Skeletal muscle tissue (tissue), 4 donors: ENCODE data around the gene PKD1L1. TPM values are rescaled to one million over a fixed set of nuclear protein-coding genes. Genes with fewer than 3 reads are reported as not detected.
A peak's percentile ranks its signal among the peaks of the same experiment; 100 is the strongest.

ENCODE experiments used
- H3K27ac ChIP-seq: one replicate; pipeline ENCODE4 v1.7.0; 2013; ENCODE audit warnings: mild to moderate bottlenecking, low read depth, low read length, inconsistent platforms
- H3K27me3 ChIP-seq, 3 donors: one replicate each; pipeline ENCODE4 v1.7.0; 2013; ENCODE audit warnings: low read length in 3 of 3; ENCODE audit not compliant: control insufficient read depth in 3 of 3, insufficient read depth in 3 of 3
- H3K36me3 ChIP-seq, 3 donors: one replicate each; pipeline ENCODE4 v1.7.0; 2013; ENCODE audit warnings: low read length in 3 of 3; ENCODE audit not compliant: control insufficient read depth in 3 of 3, insufficient read depth in 3 of 3
- H3K4me1 ChIP-seq, 3 donors: one replicate each; pipeline ENCODE4 v1.7.0; 2013; ENCODE audit warnings: low read length in 3 of 3, mild to moderate bottlenecking in 3 of 3; ENCODE audit not compliant: control insufficient read depth in 3 of 3, insufficient read depth in 3 of 3
- H3K4me3 ChIP-seq, 3 donors: one replicate each; pipeline ENCODE4 v1.7.0; 2013; ENCODE audit warnings: low read length in 3 of 3
- H3K9ac ChIP-seq, 3 donors: one replicate each; pipeline ENCODE4 v1.7.0; 2013; ENCODE audit warnings: low read length in 3 of 3, mild to moderate bottlenecking in 3 of 3, moderate library complexity in 2 of 3, low read depth in 1 of 3
- H3K9me3 ChIP-seq, 3 donors: one replicate each; pipeline ENCODE4 v1.7.0; 2013; ENCODE audit warnings: low read length in 3 of 3; ENCODE audit not compliant: control insufficient read depth in 3 of 3
- total RNA-seq: library from RNA; depleted of rRNA; stranded (reverse); fragments of >200 nt; gene quantifications from one replicate; pipeline ENCODE4 v1.2.3, GENCODE V29; 2014
- donor health status: Osteomylitis.

The PKD1L1 gene
- total RNA-seq, 1 donor from 2014 or later, result 0.52 TPM

DNA sequence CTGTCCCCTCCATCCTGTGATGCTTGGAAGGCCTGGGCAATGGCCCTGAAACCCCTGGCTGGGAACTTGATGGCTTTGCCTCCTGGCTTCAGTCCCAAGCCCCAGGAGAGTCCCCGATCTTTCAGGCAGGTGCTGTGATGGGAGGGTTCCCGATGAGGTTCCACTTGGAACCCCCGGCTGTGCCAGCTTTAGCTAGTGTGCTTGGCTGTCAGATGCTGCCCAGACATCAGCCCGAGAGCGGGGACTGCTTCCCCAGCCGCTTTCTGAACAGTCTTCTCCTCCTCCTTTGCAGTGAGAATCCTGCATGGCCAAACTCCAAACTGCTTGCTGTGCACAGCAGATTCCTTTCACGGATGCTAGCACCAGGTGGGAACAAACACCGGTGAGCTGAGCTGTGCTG is 58.1 kb downstream of the PKD1L1 start:
- peaks cover 0 to 3% (median 0%) of the 10 kb centered on the region in 3 donors for H3K36me3 ChIP-seq
- H3K27ac ChIP-seq, result no peak overlapping the region
- no peaks in the 10 kb centered on the region for H3K27me3 ChIP-seq
- no peak overlapping the region for H3K9ac ChIP-seq
- H3K9me3 ChIP-seq, result no peaks in the 10 kb centered on the region
- H3K4me1 ChIP-seq, result peaks cover 5 to 14% (median 11%) of the 10 kb centered on the region in 3 donors
- H3K4me3 ChIP-seq, result no peak overlapping the region

- no peak overlapping the region for H3K9ac ChIP-seq
- H3K27me3 ChIP-seq, result no peaks in the 10 kb centered on the region
These were observed 58.5 kb downstream of the PKD1L1 start for GRCh38 chr7:47889723-47890122.

GRCh38 chr7:47888371-47889265 is 59.6 kb downstream of the PKD1L1 start:
- Histone ChIP-seq H3K27me3 (no peaks in the 10 kb centered on the region), H3K4me1 (peaks cover 14 to 28% (median 19%) of the 10 kb centered on the region in 3 donors)

More at GRCh38 chr7:47889723-47890122, 58.5 kb downstream of the PKD1L1 start:
- peaks cover 0 to 3% (median 0%) of the 10 kb centered on the region in 3 donors for H3K36me3 ChIP-seq
- H3K4me3 ChIP-seq, result no peak overlapping the region
- no peaks in the 10 kb centered on the region for H3K9me3 ChIP-seq
- no peak overlapping the region for H3K27ac ChIP-seq
- H3K4me1 ChIP-seq, result peaks cover 9 to 18% (median 13%) of the 10 kb centered on the region in 3 donors

DNA sequence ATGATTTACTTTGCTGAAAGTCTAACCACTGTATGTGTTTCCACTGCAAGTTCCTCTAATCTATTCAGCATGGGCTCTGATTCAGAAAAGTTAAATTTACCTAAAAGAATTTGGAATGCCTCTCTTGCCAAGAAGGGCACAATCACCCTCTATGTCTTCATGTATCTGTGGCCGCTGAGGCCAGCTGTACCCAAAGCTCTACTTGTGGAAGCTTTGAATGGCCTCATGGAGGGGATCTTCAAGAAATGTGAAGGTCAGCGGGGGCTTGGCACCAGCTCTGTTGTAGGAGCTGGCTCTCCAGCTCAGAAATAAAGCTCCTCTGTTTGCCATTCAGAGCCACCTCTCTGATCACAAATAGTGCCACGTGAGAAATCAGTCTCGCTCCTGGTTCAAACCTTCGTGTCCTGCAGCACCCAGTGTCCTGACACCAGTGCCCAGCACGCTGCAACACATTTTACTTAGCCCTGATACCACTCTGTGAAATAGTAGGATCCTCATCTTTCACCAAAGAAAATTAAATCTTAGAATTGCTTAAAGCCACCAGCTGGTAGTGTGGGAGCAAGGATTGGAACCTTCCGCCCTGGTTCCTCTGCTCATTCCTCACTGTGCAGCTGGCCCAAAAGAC is 61.1 kb downstream of the PKD1L1 start:
- Histone ChIP-seq H3K4me1 (peaks cover 14 to 32% (median 19%) of the 10 kb centered on the region in 3 donors), H3K36me3 (peaks cover 0 to 3% (median 0%) of the 10 kb centered on the region in 3 donors), H3K27ac (no peak overlapping the region), H3K27me3 (no peaks in the 10 kb centered on the region), H3K9ac (no peak overlapping the region), H3K9me3 (no peaks in the 10 kb centered on the region), H3K4me3 (no peak overlapping the region)

More at GRCh38 chr7:47888371-47889265, 59.6 kb downstream of the PKD1L1 start:
- Histone ChIP-seq H3K4me3 (no peak overlapping the region), H3K36me3 (peaks cover 0 to 3% (median 0%) of the 10 kb centered on the region in 3 donors), H3K9me3 (no peaks in the 10 kb centered on the region), H3K9ac (no peak overlapping the region), H3K27ac (no peak overlapping the region)

- H3K36me3 ChIP-seq, result peaks cover 0 to 3% (median 0%) of the 10 kb centered on the region in 3 donors
- H3K4me3 ChIP-seq, result no peak overlapping the region
- H3K27ac ChIP-seq, result no peak overlapping the region
- no peak overlapping the region for H3K9ac ChIP-seq
- H3K27me3 ChIP-seq, result no peaks in the 10 kb centered on the region
- H3K4me1 ChIP-seq, result peaks cover 14 to 32% (median 19%) of the 10 kb centered on the region in 3 donors
- H3K9me3 ChIP-seq, result no peaks in the 10 kb centered on the region
These were observed 62.1 kb downstream of the PKD1L1 start for GRCh38 chr7:47885987-47886811.

GRCh38 chr7:47885309-47885986 is 62.8 kb downstream of the PKD1L1 start:
- H3K9ac ChIP-seq, result peak overlapping the region in 1 of 3 donors; percentile 26
- H3K36me3 ChIP-seq, result peaks cover 0 to 3% (median 0%) of the 10 kb centered on the region in 3 donors
- no peaks in the 10 kb centered on the region for H3K27me3 ChIP-seq
- H3K4me1 ChIP-seq, result peaks cover 14 to 32% (median 19%) of the 10 kb centered on the region in 3 donors
- H3K9me3 ChIP-seq, result no peaks in the 10 kb centered on the region
- peak overlapping the region; percentile 49 for H3K27ac ChIP-seq
- H3K4me3 ChIP-seq, result peak overlapping the region in 2 of 3 donors; percentile 14 to 16

GRCh38 chr7:47884675-47885074 is 63.6 kb downstream of the PKD1L1 start:
- Histone ChIP-seq H3K9ac (peak overlapping the region in 1 of 3 donors; percentile 26), H3K4me3 (no peak overlapping the region), H3K4me1 (peaks cover 14 to 32% (median 19%) of the 10 kb centered on the region in 3 donors), H3K9me3 (no peaks in the 10 kb centered on the region), H3K27me3 (no peaks in the 10 kb centered on the region), H3K27ac (peak overlapping the region; percentile 49), H3K36me3 (peaks cover 0 to 3% (median 0%) of the 10 kb centered on the region in 3 donors)

GRCh38 chr7:47882635-47883034 is 65.6 kb downstream of the PKD1L1 start:
- H3K36me3 ChIP-seq, result peaks cover 0 to 3% (median 0%) of the 10 kb centered on the region in 3 donors
- H3K4me3 ChIP-seq, result no peak overlapping the region
- H3K27ac ChIP-seq, result no peak overlapping the region
- H3K27me3 ChIP-seq, result no peaks in the 10 kb centered on the region
- peaks cover 12 to 32% (median 19%) of the 10 kb centered on the region in 3 donors for H3K4me1 ChIP-seq
- no peak overlapping the region for H3K9ac ChIP-seq
- no peaks in the 10 kb centered on the region for H3K9me3 ChIP-seq

- Histone ChIP-seq H3K27me3 (no peaks in the 10 kb centered on the region), H3K36me3 (peaks cover 0 to 3% (median 2%) of the 10 kb centered on the region in 3 donors), H3K4me1 (peaks cover 12 to 27% (median 16%) of the 10 kb centered on the region in 3 donors), H3K9ac (no peak overlapping the region), H3K27ac (no peak overlapping the region), H3K9me3 (no peaks in the 10 kb centered on the region), H3K4me3 (no peak overlapping the region)
These were observed 67.0 kb downstream of the PKD1L1 start for GRCh38 chr7:47881256-47881655.
